Measurements from ENCODE around the gene ZNF30.
"Not testable (repeated sequence)": the region's sequence is repeated elsewhere in the genome, so short reads cannot be mapped to it uniquely, and the experiment has no call there.

Gene ZNF30

GRCh38 chr19:34960103-34960805, 33.6 kb downstream of the ZNF30 start:
- no peak for DNase-seq (ENCODE audit: low read depth)

GRCh38 chr19:34960940-34961679, 34.4 kb downstream of the ZNF30 start:
- DNase-seq (ENCODE audit: low read depth) = no peak

- DNase-seq (ENCODE audit: low read depth) = no peak
Observed at GRCh38 chr19:34961775-34962686, 35.3 kb downstream of the ZNF30 start.

- no peak for DNase-seq (ENCODE audit: low read depth)
Observed at GRCh38 chr19:34962687-34963572, 36.2 kb downstream of the ZNF30 start.

- DNase-seq (ENCODE audit: low read depth) = peak; percentile 14
Observed at GRCh38 chr19:34963573-34964406, 37.1 kb downstream of the ZNF30 start, which contains the start of gene ZNF792. ZNF792 (minus strand) TSS chr19:34964229; CDS start chr19:34963662, 567 bp downstream.

- no peak for DNase-seq (ENCODE audit: low read depth)
Observed at GRCh38 chr19:34964598-34964997, 37.9 kb downstream of the ZNF30 start.

- DNase-seq (ENCODE audit: low read depth) = not testable (repeated sequence)
Observed at GRCh38 chr19:34965505-34965904, 38.8 kb downstream of the ZNF30 start.

GRCh38 chr19:34967551-34967950, 40.8 kb downstream of the ZNF30 start:
- no peak for DNase-seq (ENCODE audit: low read depth)

GRCh38 chr19:34969721-34970120, 43.0 kb downstream of the ZNF30 start:
- DNase-seq (ENCODE audit: low read depth) = no peak

GRCh38 chr19:34970185-34970780, 43.6 kb downstream of the ZNF30 start:
- DNase-seq (ENCODE audit: low read depth) = not testable (repeated sequence)

GRCh38 chr19:34972163-34972705, 45.5 kb downstream of the ZNF30 start:
- no peak for DNase-seq (ENCODE audit: low read depth)

- DNase-seq (ENCODE audit: low read depth) = no peak
Observed at GRCh38 chr19:34974646-34975045, 47.9 kb downstream of the ZNF30 start.

GRCh38 chr19:34975056-34975455, 48.4 kb downstream of the ZNF30 start:
- no peak for DNase-seq (ENCODE audit: low read depth)

GRCh38 chr19:34976611-34977010, 49.9 kb downstream of the ZNF30 start:
- no peak for DNase-seq (ENCODE audit: low read depth)

- no peak for DNase-seq (ENCODE audit: low read depth)
Observed at GRCh38 chr19:34979819-34980640, 53.3 kb downstream of the ZNF30 start.

- DNase-seq (ENCODE audit: low read depth) = no peak
Observed at GRCh38 chr19:34982275-34982674, 55.6 kb downstream of the ZNF30 start.

- DNase-seq (ENCODE audit: low read depth) = no peak
Observed at GRCh38 chr19:34983786-34984185, 57.1 kb downstream of the ZNF30 start.

- DNase-seq (ENCODE audit: low read depth) = no peak
Observed at GRCh38 chr19:34984287-34984686, 57.6 kb downstream of the ZNF30 start.

All from T follicular helper cell (primary cell).